Measurements from ENCODE around the gene APEX1.
"Not testable (repeated sequence)": the region's sequence is repeated elsewhere in the genome, so short reads cannot be mapped to it uniquely, and the experiment has no call there.

The APEX1 gene

DNA sequence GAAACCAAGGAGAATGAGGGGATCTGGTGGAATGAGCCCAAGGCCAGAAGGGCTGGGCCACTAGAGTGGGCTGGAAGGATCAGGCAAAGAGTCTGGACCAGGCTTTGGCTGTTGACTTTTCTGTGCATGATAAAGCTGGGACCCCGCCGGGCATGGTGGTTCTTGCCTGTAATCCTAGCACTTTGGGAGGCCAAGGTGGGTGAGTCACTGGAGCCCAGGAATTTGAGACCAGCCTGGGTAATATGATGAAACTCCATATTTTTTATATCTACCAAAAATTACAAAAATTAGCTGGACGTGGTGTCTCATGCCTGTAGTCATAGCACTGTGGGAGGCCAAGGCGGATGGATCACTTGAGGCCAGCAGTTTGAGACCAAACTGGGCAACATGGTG, 18.7 kb upstream of the APEX1 start:
- no peak for DNase-seq

- no peak for DNase-seq
Observed at GRCh38 chr14:20438664-20439063, 16.4 kb upstream of the APEX1 start.

DNA sequence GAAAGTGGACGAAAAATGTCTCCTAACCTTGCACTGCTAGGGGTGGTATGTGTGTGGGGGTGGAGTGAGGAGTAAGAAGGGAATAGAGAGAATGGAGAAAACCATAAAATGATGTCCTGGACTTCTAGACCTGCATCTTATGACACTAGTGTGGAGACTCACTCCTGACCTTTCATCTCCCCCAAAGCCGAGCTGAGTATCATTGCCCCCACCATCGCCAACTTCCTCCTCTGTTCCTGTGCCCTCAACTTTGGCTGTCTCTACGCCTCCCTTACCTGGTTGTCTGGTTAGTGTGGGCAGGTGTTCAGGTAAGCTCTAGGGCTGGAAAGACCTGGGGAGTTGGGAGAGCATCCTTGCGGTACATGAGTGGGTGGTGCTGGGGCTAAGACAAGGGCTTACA, 14.6 kb upstream of the APEX1 start:
- no peak for DNase-seq

- no peak for DNase-seq
Observed at GRCh38 chr14:20440882-20441281, 14.1 kb upstream of the APEX1 start.

DNA sequence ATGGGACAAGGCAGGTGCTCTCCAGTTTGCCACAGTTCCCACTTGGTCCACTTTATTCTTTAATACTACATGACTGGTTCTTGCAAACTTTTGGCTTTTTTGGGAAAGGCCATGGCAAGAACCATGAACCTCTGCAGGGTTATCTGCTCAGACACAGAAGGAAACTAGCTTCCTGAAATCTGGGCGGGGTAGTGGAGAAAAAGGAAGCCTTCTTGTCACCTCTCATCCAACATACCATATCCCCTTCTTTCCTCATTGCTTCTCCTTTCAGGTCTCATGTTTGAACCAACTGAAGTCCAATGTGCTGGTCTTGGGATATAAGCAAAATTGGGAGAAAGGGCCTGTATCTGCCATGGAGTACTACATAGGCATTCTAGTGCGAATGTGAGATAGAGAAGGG, 13.6 kb upstream of the APEX1 start:
- no peak for DNase-seq

DNA sequence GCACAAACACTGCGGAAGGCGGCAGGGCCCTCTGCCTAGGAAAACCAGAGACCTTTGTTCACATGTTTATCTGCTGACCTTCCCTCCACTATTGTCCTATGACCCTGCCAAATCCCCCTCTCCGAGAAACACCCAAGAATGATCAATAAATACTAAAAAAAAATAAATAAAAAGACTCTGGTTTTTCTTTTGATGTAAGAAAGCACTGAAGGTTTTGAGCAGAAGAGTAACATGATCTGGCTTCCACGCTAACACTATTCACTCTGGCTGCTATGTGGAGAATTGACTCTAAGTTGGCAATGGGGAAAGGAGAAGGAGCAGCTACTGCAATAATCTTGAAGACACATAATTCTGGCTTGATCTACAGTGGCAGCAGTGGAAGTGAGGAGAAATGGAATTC, 11.4 kb upstream of the APEX1 start:
- not testable (repeated sequence) for DNase-seq

DNA sequence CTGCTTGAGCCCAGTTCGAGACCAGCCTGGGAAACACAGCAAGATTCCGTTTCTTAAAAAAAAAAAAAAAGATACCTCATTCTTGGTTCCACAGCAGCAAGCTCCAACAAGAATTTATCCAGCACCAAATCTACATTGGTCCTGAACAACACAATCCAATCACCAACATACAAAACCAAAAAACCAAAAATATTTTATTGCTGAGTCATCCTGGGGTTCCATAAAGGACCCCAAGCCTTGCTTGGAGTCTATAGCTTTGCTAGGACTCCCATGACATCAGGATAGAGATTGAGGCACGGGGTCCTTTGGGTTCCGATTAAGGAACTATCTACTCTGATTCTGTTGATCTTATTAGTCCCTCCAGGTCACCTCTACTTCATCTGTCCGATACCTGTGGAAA, 8.1 kb upstream of the APEX1 start:
- DNase-seq, result no peak

DNA sequence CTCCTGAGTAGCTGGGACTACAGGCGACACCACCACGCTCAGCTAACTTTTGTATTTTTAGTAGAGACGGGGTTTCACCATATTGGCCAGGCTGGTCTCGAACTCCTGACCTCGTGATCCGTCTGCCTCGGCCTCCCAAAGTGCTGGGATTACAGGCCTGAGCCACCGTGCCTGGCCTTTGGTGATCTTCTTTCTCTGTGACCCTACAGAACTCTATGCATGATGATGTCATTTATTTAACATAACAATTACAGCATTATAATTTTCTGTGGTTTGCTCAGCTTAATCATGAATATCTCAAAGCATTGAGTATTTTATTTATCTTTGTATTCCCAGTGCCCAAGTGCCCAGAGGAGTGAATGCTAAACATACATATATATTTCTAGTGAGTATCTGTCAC, 2.2 kb upstream of the APEX1 start:
- DNase-seq, result not testable (repeated sequence)

GRCh38 chr14:20455355-20456300, 602 bp downstream of the APEX1 start:
- no peak for DNase-seq

- no peak for DNase-seq
Observed at GRCh38 chr14:20456971-20457370, 1.9 kb downstream of the APEX1 start.

DNA sequence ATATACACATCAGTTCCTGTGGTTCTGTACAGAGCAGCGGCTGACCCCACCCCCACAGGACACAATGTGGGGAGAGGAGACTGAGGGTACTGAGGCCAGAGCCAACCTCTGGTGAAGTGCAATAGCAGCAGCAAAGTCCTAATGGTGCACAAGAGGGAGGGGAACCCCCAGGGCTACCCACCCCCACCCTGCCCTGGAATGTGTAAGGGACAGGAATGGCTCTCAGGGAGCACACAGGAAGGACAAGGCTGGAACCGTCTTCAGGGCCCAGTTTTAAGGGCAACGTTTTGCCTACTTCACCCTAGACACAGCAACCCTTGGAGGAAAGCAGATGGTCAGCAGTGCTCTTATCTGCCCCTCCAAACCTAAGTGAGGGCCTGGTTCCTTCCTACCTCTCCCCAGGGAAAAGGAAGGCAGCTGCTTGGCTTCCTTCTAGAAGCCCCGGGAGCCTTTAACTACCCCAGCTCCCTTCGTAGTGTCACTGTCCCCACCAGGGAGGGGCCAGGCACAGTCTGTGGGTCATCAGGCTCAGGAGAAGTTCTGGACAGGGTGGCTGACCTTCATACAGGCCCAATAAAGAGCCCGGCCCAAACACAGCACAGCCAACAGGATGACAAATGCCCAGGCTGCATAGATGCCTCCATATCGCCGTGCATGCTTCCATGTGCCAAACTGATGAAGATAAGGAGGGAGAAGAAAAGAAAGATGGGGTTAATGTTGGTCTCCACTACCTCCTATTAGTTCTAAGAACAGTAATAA, 3.2 kb downstream of the APEX1 start:
- DNase-seq, result no peak

GRCh38 chr14:20460458-20461224, 5.6 kb downstream of the APEX1 start:
- DNase-seq, result no peak

DNA sequence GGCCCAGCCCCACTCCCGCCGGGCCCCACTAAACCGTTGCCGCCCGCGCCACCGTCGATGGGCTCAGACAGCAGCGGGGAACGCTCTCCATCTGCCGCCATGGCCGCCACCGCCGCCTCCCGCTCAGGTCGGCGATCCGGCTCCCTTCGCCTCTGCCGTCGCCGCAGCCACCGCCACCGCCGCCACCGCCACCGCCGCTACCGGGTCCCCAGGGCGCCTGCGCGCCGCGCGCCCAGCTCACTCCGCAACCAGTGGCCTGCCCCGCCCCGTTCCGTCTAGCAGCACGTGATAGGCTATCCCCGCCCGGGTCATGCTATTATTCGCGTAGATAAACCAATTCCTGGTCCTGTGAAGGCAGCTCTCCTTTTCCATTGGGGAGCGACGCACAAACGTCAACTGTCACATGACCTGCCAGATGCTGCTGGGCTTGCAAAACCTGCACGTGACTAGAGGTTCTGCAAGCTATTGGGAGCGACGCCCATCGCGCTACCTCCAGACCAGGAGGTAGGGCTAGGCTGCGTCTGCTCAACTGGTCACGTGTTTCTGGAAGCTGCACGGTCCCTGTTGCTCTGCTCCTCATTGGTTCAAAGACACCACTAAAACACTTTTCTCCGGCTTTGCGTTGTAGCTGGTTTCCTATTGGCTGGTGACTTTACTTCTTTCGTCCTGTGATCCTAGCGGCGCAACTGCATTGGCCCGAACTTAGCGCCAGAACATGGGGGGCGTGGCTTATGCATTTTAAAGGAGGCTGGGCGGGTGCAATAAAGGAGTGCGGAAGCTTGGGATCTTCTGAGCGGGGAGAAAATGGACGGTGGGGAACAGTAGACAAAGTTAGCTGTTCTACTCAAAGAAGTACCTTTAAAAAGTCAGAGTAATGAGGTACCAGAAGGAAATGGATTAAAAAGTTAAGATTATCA, 6.5 kb downstream of the APEX1 start, which contains the start of gene PIP4P1:
Gene PIP4P1, minus strand, starts transcription at position 210 of the 917 bp plus-strand sequence. Its CDS starts 109 bp downstream, at position 101.
- peak; percentile 100 for DNase-seq

DNA sequence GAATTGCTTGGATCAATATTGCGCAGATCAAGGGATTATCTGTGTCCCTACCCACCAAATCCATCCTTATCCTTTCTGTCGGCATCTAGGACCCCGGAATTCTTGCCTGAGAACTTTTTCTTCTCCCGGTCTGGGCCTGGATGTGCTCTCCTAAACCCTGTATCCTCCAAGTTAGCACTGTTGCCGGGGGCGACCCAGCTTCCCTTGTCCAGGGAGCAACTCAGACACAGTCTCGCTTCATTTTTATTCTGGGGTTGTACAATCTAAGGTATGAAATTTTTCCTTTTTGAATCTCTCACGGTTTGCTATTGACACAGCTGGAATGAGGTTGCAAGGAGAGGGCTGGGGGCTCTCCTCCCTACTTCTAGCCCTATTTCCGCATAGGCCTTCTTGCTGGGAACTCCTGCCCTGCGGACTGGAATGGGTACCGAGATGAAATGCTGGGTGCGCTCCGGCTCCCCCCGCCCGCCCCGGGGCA, 13.8 kb downstream of the APEX1 start:
- no peak for DNase-seq

DNA sequence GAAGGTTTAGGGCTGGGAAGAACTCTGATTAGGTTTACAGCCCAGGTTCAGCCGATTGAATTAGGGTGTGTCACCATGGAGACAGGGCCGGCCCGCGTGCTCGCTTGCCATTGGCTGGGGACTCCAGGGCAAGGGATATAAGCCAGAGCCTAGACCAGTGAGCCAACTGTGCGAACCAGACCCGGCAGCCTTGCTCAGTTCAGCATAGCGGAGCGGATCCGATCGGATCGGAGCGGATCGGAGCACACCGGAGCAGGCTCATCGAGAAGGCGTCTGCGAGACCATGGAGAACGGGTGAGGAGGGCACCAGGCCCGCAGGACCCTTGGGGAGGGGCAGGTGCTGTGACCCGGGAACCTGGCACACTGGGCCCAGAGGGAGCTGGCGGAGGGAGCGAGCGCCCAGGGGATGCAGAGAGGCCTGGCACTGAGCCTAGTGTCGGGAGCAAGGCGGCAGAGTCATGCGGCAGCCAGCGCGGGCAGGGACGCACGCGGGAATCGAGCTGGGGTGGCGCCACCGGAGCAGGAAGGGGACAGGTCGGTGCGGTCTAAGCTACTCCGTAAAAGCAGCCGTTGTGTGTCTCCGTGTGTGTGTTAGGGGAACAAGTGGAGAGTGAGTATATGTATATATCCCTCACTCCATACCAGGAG, 14.3 kb downstream of the APEX1 start, which contains the start of gene PNP:
Gene PNP, plus strand, starts transcription at position 165 of the 648 bp plus-strand sequence. Its CDS starts 119 bp downstream, at position 284.
- DNase-seq, result peak; percentile 96

DNA sequence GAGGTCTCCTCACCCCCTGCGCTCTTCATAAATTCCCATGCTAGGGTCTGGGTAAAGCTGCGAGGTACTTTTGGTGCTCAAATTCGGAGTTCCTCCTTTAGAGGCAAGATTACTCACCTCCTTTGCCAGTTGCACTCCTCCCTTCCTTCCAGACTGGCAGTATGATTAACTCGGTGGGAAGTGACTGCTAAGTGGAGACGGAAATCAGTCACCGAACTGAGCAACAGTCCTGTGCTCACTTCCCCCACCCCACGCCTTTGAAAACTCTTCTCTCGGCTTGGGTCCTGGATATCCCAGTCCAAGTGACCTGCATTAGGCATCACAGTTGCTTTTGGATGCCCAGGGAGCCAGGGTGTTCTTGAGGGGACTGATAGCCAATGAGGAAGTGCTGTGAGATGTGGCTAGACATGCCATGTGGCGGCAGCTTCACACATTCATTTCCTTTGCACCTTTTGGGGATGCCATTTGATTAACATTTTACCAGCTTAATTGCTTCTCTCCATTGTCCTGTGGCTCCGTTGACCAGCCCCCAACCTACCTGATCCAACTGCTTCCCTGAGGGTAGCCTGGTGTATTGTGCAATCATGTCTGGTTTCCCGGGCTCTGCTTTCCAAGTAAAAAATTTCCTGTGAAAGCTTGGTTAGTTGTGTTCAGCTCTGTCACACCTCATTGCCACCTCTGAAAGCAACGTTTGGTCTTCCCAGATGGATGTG, 15.0 kb downstream of the APEX1 start:
- DNase-seq, result peak; percentile 81

GRCh38 chr14:20470603-20470901, 15.5 kb downstream of the APEX1 start:
- no peak for DNase-seq

DNA sequence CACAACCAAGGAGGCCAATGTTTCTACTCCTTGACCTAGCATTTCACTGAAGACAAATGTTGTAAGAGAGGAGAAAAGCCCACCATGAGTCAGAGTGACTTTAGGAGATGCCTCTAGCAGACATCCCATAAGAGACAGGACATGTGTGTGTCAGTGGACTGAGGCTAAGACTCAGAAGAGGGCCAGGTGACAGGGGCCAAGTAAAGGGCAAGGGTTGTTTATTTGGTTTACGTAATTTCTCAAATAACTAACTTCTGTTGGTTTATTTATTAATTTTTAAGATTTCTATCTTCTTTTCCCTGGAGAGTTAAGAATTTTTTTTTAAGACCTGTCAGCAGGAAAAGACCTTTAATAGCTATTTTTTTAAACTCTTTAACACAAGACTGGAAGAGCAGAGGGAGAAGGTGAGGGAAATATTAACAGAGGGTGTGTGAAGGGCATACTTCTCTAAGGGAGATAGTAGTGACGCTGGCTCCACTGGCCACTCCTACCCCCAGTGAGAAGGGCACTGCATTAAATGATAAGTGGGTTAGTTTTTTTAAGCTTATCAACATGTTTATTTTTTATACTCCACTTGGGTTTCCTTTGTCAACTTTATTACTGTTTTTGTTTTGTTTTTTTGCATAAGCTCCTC, 17.6 kb downstream of the APEX1 start:
- DNase-seq, result no peak

DNA sequence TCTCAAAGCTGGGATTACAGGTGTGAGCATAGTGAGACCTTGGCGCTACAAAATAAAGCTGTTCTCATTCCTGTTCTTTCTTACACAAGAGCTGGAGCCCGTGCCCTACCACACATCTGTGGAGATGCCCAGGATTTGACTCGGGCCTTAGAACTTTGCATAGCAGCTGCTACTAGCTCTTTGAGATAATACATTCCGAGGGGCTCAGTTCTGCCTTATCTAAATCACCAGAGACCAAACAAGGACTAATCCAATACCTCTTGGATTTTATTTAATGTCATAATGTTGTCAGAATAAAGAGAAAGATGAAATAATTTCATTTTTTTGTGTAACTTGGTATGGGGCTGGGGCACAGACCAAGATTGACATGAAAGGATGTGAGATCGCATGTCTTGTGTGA, 21.8 kb downstream of the APEX1 start:
- no peak for DNase-seq

DNA sequence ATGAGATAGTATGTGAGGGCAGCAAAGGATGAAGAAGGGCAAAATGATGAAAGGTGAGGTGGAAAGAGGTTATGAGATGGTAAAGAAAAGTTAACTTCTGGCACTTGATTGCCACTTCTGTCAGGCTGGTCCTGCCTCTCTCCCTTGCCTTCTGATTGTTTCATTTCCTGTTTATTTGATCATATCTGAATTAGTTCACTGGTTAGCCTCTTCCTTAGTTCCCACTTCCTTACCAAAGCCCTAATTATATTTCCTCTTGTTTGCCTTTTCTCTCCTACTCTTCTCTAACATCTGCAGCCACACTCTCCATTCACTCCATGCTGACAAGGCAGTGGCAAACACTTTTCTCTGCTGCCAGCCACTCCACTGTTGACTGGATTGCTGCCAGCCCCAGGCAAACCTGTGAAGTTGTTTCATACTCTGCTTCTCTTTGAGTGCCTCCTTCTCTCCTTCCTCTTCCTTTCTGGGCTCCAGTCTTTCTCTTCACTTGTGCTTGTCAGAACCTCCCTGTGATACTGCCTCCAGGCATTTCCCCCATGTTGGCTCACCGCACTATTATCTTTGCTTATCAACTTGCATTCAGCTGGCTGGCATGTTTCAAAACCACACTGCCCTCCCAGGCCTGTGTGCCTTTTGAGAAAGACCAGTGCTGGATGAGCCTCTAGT, 22.3 kb downstream of the APEX1 start:
- DNase-seq, result peak; percentile 9

Measured in NCI-H1092 treated with DMSO at 0.1 percent for 48 hours (cell line).